NOMO-1 treated with DMSO at 0.1 percent for 48 hours (cell line): ENCODE results near the gene RENBP.
"Not testable (repeated sequence)": the region's sequence is repeated elsewhere in the genome, so short reads cannot be mapped to it uniquely, and the experiment has no call there.

Experiments
- DNase-seq: peaks from one replicate; lab custom pipeline; 2025; ENCODE audit not compliant: unreplicated experiment; lab: John Stamatoyannopoulos, UW

The RENBP gene

DNA sequence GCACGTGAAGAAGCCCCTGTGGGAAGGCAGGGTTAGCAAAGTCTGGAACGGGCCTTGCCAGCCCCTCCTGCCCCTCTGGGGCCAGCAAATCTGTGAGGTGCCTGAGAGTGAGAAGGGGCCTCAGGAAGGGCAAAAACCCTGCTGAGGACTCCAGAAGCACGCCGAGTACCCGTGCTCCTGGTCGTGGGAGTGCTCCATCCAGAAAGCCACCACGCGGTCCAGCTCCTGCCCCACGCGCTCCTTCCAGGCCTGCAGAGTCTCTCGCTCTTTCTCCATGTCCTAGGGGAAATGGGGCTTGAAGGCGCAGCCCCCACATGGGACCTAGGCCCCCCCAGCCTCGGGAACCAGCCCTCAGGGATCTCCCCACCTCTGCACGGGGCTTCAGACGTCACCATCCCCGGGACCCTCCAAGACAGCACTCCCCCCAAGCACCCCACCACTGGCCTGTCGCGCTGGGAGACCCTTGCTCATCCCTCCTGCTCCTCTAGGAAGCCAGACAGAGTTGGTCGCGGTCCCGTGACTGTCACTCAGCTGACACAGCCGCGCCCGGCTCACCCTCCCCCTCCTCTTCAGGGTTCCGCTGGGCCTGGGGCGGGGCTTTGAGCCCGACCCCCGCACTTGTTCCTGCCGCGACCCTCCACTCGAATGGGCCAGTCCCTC, at the start of gene RENBP:
TSS of gene RENBP (minus strand) at position 504 of the 660 bp plus-strand sequence. CDS start at position 471, 33 bp downstream.
- no peak for DNase-seq

DNA sequence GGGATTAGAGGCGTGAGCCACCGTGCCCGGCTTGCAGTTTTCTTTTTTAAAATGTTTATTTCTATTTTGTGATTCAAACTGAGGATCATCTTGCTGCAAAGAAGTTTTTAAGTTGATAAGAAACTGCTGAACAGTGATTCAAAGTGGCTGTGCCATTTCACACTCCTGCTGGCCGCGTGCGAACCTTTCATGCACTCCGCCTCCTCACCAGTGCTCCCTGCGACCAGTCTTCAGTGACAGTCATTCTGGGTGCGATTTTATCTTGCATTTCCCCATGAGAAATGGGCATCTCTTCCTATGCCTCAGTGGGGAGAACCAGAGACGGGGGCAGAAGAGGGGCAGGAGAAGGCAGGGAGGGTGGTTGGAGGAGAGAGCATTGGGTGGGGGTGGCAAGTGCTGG, 49.5 kb upstream of the RENBP start:
- no peak for DNase-seq

GRCh38 chrX:153993079-153993478, 48.6 kb upstream of the RENBP start:
- no peak for DNase-seq

DNA sequence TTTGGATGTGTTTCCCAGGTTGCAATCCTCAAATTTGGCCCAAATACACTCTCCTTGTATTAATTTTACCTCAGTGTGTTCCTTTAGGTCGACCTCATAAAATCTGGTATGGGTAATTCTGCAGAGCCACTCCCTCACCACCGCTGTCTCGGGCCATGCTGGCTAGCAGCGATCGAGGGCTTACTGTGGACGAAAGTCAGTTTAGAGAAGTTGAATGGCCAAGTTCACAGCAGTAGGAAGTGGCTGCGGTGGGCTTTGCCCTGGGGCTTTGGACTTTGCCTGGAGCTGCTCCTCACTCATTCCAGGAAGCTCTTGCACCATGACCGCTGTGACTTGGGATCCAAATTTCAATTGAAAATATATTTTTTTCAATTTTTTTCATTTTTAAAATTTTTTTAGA, 47.7 kb upstream of the RENBP start:
- DNase-seq, result peak; percentile 63

GRCh38 chrX:153991013-153991580, 46.7 kb upstream of the RENBP start:
- no peak for DNase-seq

DNA sequence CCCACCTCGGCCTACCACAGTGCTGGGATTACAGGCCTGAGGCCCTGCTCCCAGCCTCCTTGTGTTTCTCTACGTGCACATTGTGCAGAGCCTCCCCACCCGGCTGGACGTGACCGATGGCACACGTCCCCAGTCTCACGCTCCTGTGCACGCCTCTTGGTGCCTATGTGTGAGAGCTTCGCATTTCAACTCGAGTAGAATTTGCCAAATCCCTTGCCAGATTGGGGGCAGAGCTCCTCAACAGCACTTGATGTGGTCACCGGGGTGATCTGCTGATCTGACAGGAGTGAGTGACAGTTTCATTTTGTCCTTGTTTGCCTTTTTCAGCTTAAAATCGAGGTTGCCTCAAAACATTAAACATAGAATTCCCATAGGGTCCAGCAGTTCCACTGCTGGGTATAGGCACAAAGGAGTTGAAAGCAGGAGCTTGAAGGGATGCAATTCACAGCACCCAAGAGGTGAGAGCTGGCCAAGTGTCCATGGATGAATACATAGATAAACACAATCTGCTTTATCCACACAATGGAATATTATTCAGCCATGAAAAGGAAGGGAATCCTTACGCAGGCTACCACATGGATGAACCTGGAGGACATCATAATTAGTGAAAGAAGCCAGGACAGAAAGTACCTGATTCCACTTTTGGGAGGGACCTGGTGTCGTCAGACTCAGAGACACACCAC, 45.7 kb upstream of the RENBP start:
- DNase-seq, result no peak

- DNase-seq, result no peak
Observed at GRCh38 chrX:153988493-153988892, 44.0 kb upstream of the RENBP start.

DNA sequence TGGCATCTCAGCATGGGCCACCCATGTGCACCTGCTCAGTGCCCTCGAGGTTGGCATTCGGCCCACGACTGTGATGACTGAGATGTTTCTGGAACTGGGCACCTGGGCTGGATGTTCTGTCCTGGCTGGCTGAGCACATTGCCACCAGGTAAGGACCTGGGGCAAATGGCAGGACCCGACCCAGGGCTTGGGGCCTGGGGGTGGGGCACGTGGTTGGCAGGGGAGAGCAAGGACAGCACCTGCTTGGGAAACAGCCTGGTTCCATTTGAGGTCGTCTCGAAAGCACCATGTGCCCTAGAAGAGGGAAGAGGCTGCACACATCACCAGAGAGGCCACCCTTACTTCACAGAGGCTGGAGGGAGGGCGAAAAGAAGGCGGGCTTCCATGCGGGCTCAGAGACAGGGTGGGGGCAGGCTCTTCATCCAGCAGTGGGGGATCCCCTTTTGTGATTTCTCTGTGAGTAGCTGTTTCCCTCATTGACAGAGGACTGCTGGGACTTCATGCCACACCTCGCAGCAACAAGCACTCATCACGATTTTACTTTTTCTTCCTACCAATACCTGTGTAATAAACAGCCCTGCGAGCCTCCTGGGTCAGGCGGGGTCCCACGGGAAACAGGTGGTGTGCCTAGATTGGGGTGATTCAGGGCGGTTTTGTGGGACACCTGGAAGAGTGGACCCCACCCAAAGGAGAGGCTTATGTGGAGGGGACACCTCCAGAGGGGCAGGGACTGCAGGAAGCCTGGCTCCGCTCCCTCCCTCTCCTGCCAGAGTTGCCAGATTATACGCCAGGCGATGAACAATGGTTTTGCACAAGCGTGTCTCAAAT, 40.1 kb upstream of the RENBP start:
- DNase-seq, result no peak

DNA sequence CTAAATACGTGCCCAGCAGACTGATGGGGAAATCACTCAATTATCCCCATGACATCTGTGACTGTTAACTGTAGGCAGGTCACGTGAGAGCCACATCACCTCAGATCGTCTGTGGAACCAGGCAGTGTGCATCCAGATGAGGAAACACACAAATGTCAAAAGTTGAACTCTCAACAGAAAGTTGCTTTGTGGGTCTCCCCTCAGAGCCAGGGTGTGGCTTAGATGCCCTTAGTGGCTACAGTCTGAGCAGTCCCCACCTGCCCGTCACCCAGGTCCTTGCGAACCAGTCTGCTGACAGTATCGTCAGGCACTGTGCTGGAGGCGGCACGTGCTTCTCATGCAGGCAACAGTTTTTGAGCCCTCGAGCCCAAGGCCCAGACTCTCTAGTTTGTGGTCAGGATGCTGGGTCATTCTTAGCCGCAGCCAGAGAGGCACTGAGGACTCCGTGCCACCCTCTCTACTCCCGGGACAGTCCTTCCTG, 38.9 kb upstream of the RENBP start:
- peak; percentile 48 for DNase-seq

GRCh38 chrX:153981771-153982533, 37.5 kb upstream of the RENBP start:
- DNase-seq, result peak; percentile 85

GRCh38 chrX:153981231-153981630, 36.8 kb upstream of the RENBP start:
- DNase-seq, result no peak

DNA sequence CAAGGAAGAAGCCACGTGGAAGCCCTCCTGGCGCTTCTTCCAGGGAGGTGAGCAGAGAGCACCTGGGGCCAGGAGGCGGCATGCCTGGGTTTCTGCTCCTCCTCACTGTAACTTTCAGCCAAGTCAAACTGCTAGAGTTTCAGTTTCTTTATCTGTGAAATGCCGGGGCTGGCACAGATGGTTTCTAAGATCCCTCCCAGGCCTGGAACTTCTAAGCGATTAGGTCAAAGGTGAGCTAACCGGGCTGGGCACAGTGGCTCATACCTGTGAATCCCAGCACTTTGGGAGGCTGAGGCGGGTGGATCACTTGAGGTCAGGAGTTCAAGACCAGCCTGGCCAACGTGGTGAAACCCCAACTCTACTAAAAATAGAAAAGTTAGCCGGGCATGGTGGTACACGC, 36.0 kb upstream of the RENBP start:
- DNase-seq, result not testable (repeated sequence)

- DNase-seq, result no peak
Observed at GRCh38 chrX:153974726-153975286, 30.4 kb upstream of the RENBP start.

- peak; percentile 11 for DNase-seq
Observed at GRCh38 chrX:153974003-153974725, 29.7 kb upstream of the RENBP start.

- no peak for DNase-seq
Observed at GRCh38 chrX:153973127-153974002, 28.9 kb upstream of the RENBP start.

DNA sequence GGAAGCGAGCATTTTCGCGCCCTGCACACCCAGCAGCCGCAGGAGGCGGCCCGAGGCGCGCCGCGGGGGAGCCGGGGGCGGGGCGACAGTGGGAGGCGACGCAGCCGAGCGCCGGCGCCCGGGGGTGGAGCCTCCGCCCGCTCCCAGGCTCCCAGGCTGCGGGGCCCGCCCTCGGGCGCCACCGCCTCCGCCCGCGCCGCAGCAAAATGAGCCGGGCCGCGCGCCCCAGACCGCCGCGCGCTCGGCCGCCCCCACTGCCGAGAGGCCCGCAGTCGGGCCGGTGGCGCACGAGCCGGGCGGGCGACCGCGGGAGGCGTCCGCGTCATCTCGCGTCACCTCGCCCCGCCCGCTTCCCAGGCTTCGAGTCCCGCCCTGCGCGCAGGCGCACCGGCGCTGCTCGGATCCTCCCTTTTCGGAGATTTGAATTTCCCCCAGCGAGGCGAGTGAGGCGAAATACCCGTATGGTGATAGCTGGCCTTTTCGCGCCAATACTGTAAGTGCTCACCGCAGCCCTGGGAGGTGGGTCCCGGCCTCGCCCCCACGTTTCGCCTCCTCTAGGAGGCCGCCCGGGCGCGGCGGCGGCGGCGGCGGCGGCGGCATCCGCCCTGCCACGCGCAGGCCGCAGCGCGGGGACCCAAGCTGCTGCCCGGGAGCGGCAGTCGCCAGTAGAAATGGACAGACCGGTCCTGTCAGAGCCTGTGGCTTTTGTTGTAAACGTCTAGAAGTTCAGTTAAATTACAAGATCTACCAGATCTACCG, 28.1 kb upstream of the RENBP start, which contains the start of gene TMEM187:
TSS of gene TMEM187 (plus strand) at position 387 of the 759 bp plus-strand sequence. CDS start 9,309 bp downstream, outside the sequence.
- peak; percentile 90 for DNase-seq

DNA sequence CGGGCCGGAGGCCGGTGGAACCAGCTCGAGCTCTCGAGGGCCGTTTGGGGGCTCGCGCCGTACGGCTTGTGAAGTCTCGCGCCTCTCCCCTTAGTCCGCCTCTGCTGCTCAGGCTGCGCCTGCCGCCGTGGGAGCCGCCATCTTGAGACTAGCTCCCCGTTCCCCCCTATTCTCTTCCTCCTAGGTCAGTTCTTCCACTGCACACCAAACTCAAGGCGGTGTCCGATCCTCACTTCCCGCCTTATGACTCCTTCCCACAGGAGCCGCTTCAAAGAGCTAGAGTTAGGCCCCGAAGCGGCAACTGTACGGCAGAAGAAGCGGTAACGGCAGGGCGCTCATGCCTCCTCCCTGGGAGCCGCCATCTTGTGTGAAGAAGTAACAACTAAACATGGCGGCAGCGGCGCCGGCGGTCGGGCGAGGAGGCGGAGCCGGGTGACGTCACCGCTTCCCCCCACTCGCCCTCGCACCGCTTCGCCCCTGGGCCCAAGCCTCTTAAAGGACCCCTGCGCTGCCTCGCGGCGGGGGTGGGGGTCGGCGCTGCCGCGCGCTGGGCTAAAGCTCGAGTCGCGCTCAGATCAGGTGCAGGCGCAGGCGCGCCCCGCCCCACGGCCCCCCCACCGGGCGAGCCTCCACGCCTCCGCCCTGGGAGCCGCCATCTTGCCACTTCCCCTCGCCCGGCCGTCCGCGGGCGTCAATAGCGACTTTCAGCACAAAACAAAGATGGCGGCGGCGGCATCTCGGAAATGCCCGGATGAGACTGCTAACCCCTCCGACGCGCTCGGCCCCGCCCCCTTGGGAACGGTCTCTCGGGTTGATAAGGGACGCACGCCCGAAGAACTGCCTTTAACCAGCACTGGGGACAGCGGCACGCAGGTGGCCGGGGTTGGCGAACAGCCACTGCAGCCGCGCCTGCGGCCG, 27.3 kb upstream of the RENBP start, which contains the start of gene HCFC1:
TSS of gene HCFC1 (minus strand) at position 369 of the 918 bp plus-strand sequence. CDS start 978 bp downstream, outside the sequence.
- peak; percentile 91 for DNase-seq
